Peyer's patch (tissue), 4 donors: ENCODE measurements around the gene LAMA4. TPM values are rescaled to one million over a fixed set of nuclear protein-coding genes. Genes with fewer than 3 reads are reported as not detected.

Source experiments
- DNase-seq, 3 donors: peaks; one replicate each; pipeline ENCODE4 v3.0.0-alpha.2; 2017 to 2019
- H3K27ac ChIP-seq, 4 donors: fragments of 200-600 bp; sonication (generic); one replicate each; pipeline ENCODE4 v1.5.1; 2016 to 2019
- H3K27me3 ChIP-seq, 2 donors: fragments of 200-600 bp; sonication (generic); one replicate each; pipeline ENCODE4 v1.5.1; 2019
- H3K36me3 ChIP-seq, 3 donors: fragments of 200-600 bp; sonication (generic); one replicate each; pipeline ENCODE4 v1.5.1; 2016 to 2019
- H3K4me1 ChIP-seq, 4 donors: fragments of 200-600 bp; sonication (generic); one replicate each; pipeline ENCODE4 v1.5.1; 2016 to 2019
- H3K4me3 ChIP-seq, 4 donors: fragments of 200-600 bp; sonication (generic); 1 replicate in 3 of 4; 2 replicates in 1 of 4; pipeline ENCODE4 v1.5.1; 2016 to 2019; ENCODE audit warnings: mild to moderate bottlenecking in 1 of 4
- H3K9me3 ChIP-seq, 4 donors: fragments of 200-600 bp; sonication (generic); one replicate each; pipeline ENCODE4 v1.5.1; 2016 to 2019; ENCODE audit warnings: mild to moderate bottlenecking in 1 of 4
- POLR2A ChIP-seq, 2 donors: fragments of 450-650 bp; IDR thresholded peaks; one replicate each; pipeline ENCODE4 v1.5.1; 2017; ENCODE audit warnings: antibody characterized with exemption in 2 of 2, mild to moderate bottlenecking in 2 of 2, moderate library complexity in 2 of 2
- total RNA-seq, 4 donors: library from RNA; depleted of rRNA; stranded (reverse); fragments of >200 nt; gene quantifications; one replicate each; pipeline ENCODE4 v1.1.0, GENCODE V29; 2016
- TF ChIP-seq, protein P1 (sequence below), 6 experiments: fragments of 450-650 bp in 4 of 6; fragments of 200-600 bp in 2 of 6; sonication (generic) in 1 of 6; IDR thresholded peaks; one replicate each; pipeline ENCODE4 v1.5.1; 2017 to 2019; ENCODE audit warnings: antibody characterized with exemption in 6 of 6, mild to moderate bottlenecking in 3 of 6, moderate library complexity in 1 of 6

LAMA4 gene
- total RNA-seq, 4 donors from 2014 or later = 10.0 to 99.0 (median 28.9) TPM

DNA sequence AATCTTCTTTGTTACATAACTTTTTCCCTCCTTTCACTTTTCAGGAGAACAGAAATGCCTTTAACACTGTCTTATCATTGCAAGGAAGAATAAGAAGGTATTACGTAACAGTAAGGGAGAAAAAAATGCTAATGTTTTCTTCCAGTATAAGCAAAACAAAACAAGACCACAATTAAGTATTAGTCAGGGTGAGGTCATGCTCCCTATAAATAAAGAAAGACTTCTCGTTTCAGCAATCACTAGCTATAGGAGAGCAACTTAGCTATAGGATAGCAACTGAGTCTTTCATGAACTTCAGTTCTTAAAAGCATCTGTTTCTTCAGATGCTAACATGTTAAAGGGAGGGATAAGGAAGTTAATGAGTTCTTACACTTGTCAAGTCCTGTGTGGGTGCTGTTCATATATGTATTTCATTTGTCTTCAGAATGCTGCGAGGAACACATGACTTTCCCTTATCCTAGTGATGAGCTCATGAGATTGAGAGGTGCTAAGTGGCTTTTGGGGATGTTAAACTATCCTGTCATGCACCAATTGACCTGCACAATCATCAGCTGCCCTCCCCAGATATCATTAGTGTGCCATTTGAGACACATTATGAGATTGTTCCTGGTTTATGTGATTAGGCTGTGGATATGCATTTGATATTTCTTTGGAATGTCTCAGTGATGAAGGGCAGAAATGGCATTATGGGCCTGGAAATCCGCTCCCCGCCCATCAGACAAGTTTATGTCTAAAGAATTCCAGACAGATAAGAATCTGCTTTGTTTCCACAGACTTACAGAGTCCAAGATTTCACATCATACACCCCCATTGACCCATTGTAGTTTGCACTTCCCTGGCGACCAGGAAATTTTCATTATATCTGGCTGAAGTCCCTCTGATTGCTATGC is 37.5 kb downstream of the LAMA4 start:
- DNase-seq = no peak
- no peak overlapping the region for H3K4me3 ChIP-seq
- TF ChIP-seq, protein P1, sequence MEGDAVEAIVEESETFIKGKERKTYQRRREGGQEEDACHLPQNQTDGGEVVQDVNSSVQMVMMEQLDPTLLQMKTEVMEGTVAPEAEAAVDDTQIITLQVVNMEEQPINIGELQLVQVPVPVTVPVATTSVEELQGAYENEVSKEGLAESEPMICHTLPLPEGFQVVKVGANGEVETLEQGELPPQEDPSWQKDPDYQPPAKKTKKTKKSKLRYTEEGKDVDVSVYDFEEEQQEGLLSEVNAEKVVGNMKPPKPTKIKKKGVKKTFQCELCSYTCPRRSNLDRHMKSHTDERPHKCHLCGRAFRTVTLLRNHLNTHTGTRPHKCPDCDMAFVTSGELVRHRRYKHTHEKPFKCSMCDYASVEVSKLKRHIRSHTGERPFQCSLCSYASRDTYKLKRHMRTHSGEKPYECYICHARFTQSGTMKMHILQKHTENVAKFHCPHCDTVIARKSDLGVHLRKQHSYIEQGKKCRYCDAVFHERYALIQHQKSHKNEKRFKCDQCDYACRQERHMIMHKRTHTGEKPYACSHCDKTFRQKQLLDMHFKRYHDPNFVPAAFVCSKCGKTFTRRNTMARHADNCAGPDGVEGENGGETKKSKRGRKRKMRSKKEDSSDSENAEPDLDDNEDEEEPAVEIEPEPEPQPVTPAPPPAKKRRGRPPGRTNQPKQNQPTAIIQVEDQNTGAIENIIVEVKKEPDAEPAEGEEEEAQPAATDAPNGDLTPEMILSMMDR (IDR thresholded peaks at IDR 0.05) = no peak
- TF ChIP-seq POLR2A (IDR thresholded peaks at IDR 0.05) = no peak
- peak overlapping the region in 3 of 4 donors; percentile 3 to 46 (median 44) for H3K27ac ChIP-seq
- H3K36me3 ChIP-seq = no peaks in the 10 kb centered on the region
- H3K9me3 ChIP-seq = no peaks in the 10 kb centered on the region
- H3K4me1 ChIP-seq = peaks cover 0 to 5% (median 0%) of the 10 kb centered on the region in 4 donors
- no peaks in the 10 kb centered on the region for H3K27me3 ChIP-seq

DNA sequence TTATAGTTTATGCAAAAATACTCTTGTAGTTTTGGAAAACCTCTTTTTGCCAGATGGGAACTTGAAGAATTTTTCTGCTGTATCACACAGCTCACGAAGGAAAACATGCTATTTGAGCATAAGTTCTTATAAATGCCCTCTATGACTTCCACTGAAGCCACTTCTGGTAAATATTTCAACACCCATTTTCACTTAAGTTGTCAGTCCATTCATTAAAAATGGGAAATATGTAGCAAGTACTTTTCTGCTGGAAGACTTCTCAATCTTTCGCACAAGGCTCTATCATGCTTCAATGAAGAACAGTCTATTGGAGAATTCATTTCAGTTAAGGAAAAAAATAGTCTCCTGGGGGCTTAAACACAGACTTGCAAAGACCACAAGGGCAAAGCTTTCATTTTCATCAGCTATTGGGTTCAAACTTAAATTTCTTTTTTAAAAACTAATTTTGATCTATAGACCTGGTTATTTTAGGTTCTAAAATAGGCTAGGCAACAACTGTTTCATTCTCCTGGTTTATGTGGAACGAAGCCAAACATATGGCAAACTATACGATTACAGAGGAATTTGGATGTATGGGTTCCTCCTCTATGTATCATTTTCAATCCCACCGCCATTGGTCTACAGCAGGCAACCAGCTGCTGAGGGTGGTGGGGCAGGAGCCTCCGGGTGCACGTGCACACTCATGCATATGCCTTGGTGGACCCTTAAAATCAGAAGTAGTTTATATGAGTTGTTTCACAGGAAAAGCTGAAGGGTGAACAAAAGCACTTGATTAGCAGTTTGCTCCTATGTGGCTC is 38.7 kb downstream of the LAMA4 start:
- Histone ChIP-seq H3K4me1 (peaks cover 0 to 5% (median 0%) of the 10 kb centered on the region in 4 donors), H3K9me3 (no peaks in the 10 kb centered on the region)

DNA sequence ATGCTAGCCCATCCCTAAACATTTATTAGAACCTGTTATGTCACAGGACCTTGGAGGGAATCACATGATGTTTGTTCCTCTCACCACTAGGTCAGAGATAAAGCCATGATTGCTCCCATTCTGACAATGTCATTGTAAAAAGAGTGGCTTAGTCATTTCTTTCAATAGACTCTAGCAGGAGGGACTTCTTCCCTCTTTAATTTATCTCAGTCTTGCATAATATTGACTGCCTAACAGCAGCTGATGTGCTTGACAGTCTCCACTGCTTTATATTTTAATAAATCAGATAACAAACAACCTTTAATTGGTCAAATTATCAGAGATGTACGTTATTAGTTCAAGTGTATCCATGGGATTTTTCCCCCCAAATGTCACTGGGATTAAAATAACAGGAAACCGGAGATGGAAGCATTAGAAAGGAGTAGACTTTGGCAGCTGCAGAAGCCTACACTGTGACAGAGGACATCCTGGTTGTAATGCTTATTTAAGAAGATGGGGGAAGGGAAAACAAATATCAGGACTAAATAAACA is 39.6 kb downstream of the LAMA4 start:
- peaks cover 0 to 5% (median 0%) of the 10 kb centered on the region in 4 donors for H3K4me1 ChIP-seq
- no peaks in the 10 kb centered on the region for H3K9me3 ChIP-seq
- H3K27me3 ChIP-seq = no peaks in the 10 kb centered on the region
- no peaks in the 10 kb centered on the region for H3K36me3 ChIP-seq
- peak overlapping the region in 1 of 4 donors; percentile 15 for H3K27ac ChIP-seq
- no peak for TF ChIP-seq POLR2A (IDR thresholded peaks at IDR 0.05)
- TF ChIP-seq, protein P1 (IDR thresholded peaks at IDR 0.05) = no peak
- H3K4me3 ChIP-seq = no peak overlapping the region
- DNase-seq = no peak

More for the DNA sequence above, 38.7 kb downstream of the LAMA4 start:
- Histone ChIP-seq H3K27ac (peak overlapping the region in 1 of 4 donors; percentile 9), H3K4me3 (no peak overlapping the region), H3K27me3 (no peaks in the 10 kb centered on the region), H3K36me3 (no peaks in the 10 kb centered on the region)
- no peak for DNase-seq
- TF ChIP-seq, protein P1 (IDR thresholded peaks at IDR 0.05) = no peak
- TF ChIP-seq POLR2A (IDR thresholded peaks at IDR 0.05) = no peak

DNA sequence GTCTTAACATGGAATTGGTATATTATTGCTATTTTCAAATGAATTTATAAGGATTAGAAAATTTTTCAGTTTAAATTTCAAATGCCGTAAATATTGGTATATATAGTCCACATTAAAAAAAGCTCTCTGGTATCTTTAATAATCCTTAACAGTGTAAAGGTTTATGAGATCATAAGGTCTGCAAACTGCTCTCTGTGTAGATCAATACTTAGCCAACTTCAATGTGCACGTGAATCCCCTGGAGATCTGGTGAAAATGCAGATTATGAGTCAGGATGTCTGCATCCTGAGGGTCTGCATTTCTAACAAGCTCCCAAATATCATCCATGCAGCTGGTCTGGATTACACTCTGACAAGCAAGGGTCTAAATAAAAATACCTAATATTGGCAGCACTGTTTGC is 43.5 kb downstream of the LAMA4 start:
- Histone ChIP-seq H3K27me3 (no peaks in the 10 kb centered on the region), H3K4me1 (peaks cover 0 to 3% (median 0%) of the 10 kb centered on the region in 4 donors), H3K4me3 (no peak overlapping the region), H3K27ac (no peak overlapping the region), H3K9me3 (no peaks in the 10 kb centered on the region), H3K36me3 (no peaks in the 10 kb centered on the region)
- no peak for DNase-seq
- TF ChIP-seq, protein P1 (IDR thresholded peaks at IDR 0.05) = no peak
- no peak for TF ChIP-seq POLR2A (IDR thresholded peaks at IDR 0.05)

DNA sequence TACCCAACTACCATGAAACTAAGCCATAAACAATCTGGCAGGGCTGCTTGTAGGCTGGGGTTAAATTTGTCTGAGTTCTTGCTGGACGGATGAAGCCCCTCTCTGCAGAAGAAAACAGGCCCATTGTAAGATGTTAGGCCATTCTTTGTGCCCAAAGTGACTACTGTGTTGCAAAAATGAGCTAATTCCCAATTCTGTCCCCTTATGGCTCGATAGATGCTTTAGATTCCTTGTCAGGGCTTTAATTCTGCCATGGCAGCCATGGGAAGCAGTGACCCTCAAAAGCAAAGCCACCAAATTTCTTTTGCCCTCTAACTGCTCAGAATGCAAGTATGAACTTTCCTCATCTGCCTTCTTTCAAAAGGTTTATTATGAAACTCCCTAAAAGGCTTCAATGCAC is 45.2 kb downstream of the LAMA4 start:
- Histone ChIP-seq H3K36me3 (no peaks in the 10 kb centered on the region), H3K4me1 (no peaks in the 10 kb centered on the region), H3K27me3 (no peaks in the 10 kb centered on the region), H3K9me3 (no peaks in the 10 kb centered on the region), H3K27ac (no peak overlapping the region), H3K4me3 (no peak overlapping the region)
- TF ChIP-seq, protein P1 (IDR thresholded peaks at IDR 0.05) = no peak
- TF ChIP-seq POLR2A (IDR thresholded peaks at IDR 0.05) = no peak
- no peak for DNase-seq
